SK-N-MC (cell line): Measurements from ENCODE around the gene ZYX.

ENCODE experiments used
- EZH2 ChIP-seq: fragments of 200-600 bp; sonication (generic); IDR thresholded peaks from one replicate; pipeline ENCODE4 v1.6.1; 2017; ENCODE audit warnings: antibody characterized with exemption
- FOXP2 ChIP-seq: optimal IDR thresholded peaks from 2 replicates; pipeline ENCODE3; 2011; ENCODE audit warnings: mild to moderate bottlenecking, moderate library complexity; ENCODE audit not compliant: insufficient read depth; ENCODE audit errors: extremely low read length, control extremely low read depth
- POLR2AphosphoS5 ChIP-seq: IDR thresholded peaks from 2 replicates; pipeline ENCODE4 v1.6.1; 2012; ENCODE audit warnings: mild to moderate bottlenecking, low read depth, low read length, borderline replicate concordance

DNA sequence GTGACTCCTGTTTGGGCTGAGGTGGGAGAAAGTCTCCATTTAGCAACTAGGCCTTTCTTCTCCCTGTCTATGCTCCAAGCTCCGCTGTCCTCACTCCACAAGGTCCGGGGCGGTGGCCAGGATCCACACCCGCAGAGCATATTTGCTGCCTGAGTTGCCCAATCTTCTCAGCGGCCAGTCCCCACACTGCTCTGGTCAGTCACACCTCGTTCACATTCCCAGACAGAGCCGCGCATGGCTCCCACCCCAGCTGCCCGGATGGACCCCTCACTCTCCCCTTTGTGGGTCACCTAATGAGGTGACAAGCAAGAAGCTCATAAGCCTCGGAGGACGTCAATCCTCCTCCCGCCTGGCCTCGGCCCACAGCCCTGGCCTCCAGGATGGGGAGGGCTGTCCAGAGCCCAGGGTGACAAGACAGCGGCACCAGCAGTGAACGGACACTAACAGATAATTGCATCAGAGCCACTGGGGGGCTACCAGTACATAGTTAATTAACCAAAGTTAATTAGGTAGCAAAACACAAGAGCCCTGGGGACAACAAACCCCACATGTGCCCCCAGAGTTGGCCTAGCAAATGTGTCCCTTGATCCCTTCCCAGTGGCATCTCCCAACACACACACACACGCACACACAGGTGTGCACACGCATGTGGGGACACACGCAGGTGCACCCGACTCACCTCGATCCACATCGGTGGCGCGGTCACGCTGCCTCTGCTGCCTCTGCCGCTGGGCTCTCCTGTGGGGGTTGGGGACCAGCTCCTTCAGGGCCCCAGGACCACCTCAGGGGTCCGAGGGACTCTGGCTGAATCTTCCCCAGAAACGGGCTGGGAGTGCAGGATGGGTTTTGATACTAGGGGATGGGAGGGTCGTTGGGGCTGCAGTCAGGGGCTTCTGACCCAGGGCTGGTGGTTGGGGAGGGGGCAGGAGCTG is 15.7 kb downstream of the ZYX start:
- no peak for TF ChIP-seq EZH2
- TF ChIP-seq POLR2AphosphoS5, result no peak
- no peak for TF ChIP-seq FOXP2
